NCI-H1436 treated with DMSO at 0.1 percent for 48 hours (cell line): ENCODE data around the gene EPHA8.

ENCODE experiments used
- DNase-seq: peaks from one replicate; lab custom pipeline; 2025; lab: John Stamatoyannopoulos, UW

EPHA8 gene

DNA sequence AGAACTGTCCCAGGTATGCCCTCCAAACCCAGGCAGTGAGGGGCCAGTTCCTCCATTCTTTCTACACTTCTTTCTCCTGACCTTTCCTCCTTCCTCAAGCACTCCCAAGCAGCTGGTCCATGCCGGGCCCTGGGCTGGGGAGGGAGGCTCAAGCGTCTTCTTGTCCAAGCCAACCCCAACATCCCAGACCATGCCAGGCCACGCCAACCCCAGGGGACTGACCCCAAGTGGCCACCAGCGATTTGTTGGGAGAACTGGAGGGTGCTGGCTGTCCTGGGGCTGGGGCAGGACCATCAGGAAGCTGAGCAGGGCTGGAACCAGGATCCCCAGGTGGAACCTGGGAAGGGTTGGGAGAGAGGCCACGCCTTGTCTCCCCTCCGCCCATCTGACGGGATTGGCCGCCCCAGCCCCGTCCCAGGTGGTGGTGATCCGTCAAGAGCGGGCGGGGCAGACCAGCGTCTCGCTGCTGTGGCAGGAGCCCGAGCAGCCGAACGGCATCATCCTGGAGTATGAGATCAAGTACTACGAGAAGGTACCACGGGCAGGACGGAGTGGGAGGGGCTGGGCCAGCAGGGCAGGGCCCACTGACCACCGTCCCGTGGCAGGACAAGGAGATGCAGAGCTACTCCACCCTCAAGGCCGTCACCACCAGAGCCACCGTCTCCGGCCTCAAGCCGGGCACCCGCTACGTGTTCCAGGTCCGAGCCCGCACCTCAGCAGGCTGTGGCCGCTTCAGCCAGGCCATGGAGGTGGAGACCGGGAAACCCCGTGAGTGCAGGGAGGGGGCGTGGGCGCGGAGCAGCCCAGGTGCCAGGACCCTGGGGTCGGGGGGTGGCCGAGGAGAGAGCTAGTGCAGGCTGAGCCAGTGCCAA, 29.9 kb downstream of the EPHA8 start:
- no peak for DNase-seq

DNA sequence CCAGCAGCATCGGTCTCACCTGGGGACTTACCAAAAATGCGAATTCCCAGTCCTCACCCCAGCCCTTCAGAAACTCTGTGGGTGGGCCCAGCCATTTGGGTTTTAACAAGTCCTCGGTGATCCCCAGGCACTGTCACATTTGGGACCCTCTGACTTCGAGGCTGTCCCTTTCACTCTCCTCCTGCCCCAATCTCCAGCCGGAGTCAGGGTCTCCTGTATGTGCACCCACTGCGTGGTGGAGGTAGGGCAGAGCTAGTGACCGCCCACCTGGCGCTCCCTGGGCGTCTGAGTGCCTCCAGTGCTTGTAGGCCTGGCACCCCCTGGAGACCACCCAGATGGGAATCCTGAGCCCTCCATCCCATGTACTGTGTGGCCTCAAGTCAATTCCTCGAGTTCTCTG, 31.1 kb downstream of the EPHA8 start:
- no peak for DNase-seq

DNA sequence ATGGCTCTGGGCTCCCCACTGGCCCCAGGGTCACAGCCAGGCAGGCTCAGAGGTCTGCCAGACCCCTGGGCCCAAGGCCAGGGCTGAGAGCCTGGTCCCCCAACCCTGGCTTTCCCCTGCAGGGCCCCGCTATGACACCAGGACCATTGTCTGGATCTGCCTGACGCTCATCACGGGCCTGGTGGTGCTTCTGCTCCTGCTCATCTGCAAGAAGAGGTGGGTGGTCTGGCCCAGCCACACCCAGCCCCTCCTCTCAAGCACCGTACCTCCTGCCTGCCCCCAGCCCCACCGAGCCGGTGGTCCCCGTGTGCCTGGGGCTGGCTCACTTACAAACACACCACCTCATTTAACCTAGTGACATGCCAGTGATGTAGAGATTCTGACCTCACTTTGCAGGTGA, 31.8 kb downstream of the EPHA8 start:
- DNase-seq, result no peak

DNA sequence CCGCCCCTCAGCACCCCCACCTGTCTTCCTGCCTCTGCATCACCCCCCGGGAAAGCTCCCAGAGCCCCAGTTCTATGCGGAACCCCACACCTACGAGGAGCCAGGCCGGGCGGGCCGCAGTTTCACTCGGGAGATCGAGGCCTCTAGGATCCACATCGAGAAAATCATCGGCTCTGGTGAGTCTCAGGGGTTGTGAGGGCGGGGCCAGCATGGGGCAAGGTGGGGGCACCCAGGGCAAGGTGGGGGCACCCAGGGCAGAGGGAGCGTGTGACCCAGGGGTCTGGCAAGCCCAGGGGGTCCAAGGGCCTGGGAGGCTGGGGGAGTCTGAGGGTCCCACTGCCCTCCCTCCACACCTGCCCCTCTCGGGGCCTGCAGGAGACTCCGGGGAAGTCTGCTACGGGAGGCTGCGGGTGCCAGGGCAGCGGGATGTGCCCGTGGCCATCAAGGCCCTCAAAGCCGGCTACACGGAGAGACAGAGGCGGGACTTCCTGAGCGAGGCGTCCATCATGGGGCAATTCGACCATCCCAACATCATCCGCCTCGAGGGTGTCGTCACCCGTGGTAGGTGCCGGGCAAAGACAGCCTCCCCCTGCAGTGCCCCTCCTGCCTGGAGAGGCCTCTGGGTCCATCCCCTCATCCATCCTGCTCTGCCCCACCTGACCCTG, 34.1 kb downstream of the EPHA8 start:
- no peak for DNase-seq

DNA sequence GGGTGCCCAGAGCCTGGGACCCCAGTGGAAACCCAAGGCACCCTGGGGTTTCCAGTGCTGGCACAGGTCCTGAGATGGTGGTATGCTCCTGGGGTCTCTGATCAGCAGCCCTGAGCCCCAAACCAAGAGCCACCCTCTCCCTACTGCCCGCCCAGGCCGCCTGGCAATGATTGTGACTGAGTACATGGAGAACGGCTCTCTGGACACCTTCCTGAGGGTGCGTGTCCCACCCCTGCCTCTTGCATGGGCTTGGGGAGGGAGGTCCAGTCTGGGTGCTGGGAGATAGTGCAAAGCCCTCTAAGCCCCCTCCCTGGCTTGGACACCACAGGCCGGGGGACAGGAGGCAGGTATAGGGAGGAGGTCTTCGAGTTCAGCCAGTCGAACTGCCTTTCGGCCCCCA, 34.7 kb downstream of the EPHA8 start:
- DNase-seq, result no peak

DNA sequence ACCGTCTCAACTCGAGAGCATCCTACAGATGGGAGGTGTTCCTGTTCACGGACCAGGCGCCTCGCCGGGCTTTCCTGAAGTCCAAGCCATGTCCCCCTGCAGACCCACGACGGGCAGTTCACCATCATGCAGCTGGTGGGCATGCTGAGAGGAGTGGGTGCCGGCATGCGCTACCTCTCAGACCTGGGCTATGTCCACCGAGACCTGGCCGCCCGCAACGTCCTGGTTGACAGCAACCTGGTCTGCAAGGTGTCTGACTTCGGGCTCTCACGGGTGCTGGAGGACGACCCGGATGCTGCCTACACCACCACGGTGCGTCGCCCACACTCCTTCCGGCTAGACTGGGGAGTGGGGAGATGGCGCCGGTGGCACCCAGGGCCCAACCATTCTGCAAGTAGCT, 35.4 kb downstream of the EPHA8 start:
- DNase-seq, result no peak

DNA sequence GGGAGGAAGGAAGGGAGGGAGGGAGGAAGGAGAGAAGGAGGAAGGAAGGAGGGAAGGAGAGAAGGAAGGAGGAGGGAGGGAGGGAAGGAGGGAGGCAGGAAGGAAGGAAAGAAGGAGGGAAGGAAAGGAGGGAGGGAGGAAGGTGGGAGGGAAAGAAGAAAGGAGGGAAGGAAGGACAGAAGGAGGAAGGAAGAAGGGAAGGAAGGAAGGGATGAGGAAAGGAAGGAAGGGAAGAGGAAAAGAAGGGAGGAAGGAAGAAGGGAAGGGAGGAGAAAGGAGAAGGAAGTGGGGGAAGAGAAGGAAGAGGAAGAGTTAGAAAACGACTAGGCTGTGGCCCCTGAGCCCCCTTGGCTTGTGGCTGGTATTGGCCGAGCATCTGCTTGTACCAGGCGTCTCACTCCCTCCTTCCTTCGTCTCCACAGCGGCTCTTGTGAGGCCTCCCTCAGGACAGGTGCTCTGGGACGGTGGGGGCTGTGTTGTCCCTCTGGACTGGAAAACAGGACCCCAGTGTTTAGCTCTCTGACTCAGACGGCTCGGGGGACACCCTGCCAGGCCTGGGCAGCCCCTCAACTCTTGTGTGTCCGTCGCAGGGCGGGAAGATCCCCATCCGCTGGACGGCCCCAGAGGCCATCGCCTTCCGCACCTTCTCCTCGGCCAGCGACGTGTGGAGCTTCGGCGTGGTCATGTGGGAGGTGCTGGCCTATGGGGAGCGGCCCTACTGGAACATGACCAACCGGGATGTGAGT, 37.0 kb downstream of the EPHA8 start:
- no peak for DNase-seq

DNA sequence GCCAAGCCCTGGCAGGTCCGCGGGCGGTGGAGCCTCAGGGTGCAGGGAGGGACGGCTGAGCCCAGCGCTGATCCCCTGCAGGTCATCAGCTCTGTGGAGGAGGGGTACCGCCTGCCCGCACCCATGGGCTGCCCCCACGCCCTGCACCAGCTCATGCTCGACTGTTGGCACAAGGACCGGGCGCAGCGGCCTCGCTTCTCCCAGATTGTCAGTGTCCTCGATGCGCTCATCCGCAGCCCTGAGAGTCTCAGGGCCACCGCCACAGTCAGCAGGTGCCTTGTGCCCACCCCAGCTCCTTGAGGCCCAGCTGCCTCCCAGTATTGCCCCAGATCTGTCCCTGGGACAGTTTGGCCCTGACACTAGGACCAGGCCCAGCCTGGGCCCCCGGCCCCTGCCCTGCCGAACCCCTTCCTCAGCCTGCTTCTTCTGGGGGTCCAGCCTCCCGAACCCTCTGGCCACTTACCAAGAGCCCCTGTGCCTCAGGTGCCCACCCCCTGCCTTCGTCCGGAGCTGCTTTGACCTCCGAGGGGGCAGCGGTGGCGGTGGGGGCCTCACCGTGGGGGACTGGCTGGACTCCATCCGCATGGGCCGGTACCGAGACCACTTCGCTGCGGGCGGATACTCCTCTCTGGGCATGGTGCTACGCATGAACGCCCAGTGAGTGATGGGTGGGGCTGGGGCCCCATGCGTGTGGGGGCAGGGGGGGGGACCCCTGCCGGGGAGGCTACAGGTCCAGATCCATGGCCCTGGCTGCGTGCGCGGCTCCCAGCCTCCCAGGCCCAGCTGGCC, 37.7 kb downstream of the EPHA8 start:
- DNase-seq, result no peak

DNA sequence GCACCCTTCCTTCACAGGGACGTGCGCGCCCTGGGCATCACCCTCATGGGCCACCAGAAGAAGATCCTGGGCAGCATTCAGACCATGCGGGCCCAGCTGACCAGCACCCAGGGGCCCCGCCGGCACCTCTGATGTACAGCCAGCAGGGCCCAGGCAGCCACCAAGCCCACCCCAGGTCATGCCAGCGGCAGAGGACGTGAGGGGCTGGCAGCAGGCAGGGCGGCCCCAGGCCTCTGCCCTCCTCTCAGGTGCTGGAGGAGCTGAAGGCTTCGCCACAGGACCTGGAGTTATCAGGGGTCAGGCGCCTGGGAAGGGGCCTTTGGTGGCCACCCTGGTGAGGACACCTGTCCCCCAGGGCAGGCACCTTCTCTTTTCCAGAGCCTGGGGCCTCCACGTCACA, 38.3 kb downstream of the EPHA8 start:
- DNase-seq, result no peak

DNA sequence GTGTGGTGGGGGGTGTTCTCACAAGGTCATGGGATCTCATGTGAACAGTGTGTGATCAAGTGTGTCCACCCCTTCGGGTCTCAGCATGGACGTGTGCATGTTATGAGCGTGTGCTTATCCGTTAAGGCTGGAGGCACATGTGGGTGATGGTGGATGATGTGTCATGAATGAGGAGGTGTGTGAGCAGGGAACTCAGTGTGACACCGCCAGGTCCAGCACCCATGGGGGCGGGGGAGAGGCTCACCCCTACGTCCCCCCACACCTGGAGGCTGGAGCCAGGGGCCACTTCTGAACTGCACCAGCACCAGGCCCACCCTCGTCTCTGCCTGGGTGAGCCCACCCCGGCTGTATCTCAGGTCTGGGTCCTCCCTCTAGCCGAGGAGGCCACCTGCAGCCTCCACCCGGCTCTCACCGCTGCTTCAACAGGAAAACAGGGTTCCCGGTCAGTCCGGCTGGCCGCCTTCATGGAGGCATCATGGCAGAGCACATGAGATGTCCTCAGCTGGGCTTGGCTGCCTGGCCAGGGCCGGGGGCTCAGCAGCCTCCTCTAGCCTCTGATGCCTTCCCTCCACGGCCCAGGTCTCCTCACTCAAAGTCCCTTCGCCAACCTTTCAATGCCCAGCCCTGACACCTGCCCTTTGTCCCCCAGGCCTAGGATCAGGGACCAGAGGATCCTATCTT, 38.9 kb downstream of the EPHA8 start:
- DNase-seq, result no peak

DNA sequence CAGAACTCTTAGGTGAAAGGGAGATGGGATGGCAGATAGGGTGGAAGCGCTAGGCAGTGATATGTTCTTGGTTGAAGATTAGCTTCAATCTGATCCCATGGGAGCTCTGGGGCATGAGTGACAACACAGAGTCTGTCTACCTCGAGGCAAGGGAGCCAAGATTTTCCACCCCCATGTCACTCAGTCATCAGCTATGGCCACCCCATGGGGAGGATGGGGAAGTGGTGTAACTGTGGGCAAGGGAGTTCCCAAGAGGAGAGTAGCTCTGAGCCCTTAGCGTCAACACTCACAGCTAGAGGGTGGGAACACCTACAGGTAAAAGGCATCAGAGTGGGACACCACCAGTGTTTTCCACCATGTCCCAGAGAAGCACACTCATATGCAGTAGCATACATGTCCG, 42.9 kb downstream of the EPHA8 start:
- DNase-seq, result no peak

DNA sequence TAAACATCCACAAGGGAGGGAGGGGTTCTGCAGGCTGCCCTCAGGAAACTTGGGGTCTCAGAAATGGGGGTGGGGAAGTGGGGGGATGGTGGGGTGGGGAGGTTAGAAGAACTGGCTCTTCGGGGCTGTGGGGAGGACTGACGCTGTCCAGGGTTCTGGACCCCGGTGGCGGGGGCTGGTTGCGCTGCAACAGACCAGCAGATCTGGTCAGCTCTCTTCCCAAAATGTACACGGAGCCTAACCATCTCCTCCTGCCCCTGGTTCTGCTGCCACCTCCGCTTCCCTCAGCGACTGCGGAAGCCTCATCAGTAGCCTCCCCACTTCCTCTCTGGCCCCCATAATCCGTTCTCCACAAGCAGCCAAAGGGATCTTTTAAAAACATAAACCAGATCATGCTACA, 43.9 kb downstream of the EPHA8 start:
- DNase-seq, result no peak

DNA sequence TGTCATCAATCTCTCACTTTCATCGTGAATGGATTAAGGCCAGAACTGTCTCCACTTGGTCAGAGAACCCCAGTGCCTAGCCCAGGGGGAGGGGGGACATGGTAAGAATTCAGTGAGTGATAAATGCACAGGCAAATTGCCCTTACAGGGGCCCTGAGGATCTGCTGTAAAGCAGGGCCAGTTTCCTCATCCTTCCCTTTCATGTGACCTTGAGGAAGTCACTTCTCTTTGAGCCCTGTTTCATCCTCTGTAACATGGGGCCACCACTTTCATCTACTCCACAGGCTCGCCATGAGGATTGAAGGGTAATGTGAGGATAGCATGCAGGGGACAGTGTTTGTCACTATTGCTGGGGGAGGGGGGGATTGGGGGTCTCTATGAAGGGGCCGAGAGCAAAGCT, 45.1 kb downstream of the EPHA8 start:
- DNase-seq, result no peak

DNA sequence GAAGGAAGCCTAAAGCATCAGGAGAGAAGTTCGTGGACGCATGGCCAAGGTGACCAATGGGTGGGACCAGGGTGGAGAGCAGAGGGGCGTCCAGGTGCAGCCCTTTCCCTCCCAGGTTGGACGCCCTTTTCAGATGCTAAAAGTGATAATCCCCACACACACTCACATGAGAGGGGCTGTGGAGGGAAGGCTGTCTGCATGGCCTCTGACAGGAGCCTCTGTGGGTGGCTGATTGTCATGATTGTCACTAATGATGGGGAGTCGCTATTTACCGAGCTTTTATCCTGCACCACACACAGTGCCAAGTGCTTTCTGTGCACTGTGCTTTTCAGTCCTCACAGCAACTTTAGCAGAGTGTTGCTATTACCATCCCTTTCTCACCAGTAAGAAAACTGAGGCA, 46.0 kb downstream of the EPHA8 start:
- DNase-seq, result no peak

DNA sequence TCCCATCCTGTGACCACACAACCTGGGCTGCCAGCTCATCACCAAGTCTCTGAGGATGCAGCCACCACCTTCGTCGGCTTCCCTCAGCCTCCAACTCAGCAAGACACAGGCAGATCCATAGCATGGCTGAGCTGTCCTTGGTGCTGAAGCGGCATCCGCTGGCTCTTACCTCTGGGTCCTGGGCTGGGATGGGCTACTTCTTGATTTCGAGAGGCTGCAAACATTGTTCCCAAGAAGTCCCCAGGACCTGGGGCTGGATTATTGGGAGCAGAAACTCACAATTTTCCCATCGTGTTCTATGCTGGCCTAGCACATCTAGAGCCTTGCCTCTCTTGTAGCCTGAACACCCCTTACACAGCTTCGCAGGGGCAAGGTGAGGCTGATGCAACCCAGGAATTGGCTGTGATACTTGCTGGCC, 48.2 kb downstream of the EPHA8 start:
- DNase-seq, result no peak

DNA sequence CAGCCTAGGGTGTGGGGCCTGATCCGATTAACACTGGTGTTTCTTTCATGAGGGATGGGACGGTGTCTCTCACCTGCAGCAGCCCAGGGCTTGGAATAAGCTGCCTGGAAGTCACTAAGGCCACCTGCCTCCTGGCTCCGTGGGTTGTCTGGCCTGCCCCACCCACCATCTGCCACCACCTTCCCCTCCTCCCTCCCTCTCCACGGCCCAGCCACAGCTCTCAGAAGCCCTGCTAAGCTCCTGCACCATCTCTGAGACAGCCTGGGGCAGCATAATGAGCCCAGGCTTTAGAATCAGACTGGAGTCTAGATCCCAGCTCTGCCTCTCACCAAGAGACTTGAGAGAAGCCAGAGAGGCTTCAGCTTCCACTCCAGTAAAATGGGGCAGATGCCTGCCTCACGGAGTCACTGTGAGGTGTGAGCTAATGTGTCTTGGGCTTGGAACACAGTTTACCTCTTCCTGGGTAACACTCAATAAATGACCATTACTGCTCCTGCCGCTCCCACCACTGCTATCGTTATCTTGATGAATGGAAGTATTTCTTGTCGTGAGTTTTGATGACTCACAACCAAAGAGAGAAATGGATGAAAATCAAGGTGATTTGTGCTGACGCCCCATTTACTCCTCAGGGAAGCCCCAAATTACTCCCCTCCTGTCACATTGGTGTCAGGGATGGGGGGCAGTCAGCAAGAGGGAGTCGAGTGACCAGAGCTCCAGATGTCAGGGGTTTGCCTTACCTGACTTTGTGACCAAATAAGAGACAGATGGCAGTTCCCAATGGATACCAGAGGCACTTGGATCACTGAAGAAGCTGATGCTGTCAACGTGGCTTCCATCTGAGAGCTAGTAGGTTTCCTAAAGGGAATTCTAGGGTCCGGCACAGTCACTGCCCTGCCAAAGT, 49.6 kb downstream of the EPHA8 start:
- no peak for DNase-seq

DNA sequence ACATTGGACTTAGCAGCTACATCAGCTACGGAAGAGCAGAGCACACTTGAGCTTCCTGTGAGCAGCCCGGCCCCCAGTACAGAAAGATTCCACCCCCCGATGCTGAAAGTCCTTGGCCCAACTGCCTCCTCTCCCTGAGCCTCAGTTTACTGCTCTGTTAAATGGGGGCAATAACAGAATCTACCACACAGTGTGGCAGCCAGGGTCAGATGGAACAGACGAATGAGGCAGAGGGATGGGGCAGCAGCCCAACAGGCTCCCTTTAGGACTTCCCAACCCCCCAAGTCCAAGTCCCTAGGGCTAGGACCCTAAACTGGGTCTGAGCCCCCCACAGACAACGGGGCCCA, 50.3 kb downstream of the EPHA8 start:
- DNase-seq, result no peak

DNA sequence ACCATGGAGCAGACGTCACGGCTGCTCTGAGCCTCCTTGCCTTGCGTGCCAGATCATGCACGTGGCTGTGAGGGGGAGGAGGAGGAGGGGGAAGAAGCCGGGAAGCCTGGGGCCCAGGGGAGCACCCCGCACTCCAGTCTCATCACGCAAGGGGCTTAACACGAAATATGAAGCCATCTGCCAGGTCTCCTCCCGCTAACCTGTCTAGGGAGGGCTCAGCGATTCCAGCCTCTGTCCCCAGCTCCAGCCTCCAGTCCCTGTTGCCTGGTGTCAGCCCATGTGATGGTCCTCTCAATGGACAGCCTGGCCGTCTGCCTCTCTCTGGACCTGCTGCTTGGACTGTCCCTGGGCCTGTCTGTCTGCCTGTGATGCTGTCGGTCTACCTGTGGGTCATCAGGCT, 50.7 kb downstream of the EPHA8 start:
- DNase-seq, result no peak

DNA sequence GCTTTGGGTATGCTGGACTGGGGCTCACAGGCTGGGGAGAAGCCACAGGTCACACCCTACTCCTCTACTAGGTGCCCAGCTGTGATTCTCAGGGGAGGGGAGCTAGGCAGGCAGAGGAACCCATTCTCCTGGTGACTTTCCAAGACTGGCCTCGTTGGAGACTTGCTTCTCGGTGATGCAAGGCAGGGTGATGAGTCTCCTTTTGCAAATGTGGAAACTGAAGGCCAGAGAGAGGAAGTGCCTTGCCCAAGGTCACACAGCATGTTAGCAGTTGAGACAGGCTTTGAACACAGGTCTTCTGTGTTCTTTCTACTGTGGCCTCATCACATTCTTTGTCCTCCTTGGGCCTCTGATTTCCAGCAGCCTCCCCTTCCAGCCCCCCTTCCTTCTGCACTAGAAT, 52.6 kb downstream of the EPHA8 start:
- no peak for DNase-seq

DNA sequence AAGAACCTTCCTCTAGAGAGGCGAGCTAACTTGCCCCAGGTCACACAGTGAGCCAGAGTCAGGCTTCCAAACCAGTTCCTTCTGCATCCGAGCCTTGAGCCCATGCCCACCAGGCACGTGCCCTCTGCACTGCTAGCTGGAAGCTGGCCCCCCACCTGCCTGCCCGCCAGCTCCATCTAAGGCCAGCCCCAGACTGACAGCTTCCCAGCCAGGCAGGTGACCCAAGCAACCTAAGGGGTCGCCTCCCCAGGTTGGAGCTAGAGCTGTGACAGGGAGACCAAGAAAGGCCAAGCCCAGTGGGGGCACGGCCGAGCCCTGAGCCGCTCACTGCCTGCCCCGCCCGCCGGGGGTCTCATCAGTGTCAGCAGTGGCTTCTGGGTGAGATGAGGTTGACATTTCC, 53.3 kb downstream of the EPHA8 start:
- no peak for DNase-seq

DNA sequence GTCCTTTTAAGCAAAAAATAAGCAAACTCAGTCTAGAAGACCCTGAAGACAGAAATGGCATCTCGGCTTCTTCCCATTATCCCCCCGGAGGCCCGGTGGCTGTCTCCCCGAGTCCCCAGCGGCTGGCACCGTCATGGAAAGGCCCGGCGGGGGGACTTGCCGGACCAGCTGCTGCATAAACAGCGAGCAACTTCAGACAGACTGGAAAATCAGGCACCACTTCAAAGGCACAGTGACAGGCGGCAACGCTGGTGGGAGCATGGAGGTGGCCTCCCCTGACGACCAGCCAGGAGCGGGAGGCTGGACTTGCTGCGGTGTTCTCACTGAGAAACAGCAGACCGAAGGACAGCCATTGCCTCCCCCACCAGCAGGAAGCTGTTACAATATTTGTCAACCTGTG, 54.8 kb downstream of the EPHA8 start:
- no peak for DNase-seq
